GM23248 (cell line): ENCODE results near the gene DGKH.

Experiments used
- EZH2 ChIP-seq: fragments of 200-600 bp; sonication (generic); IDR thresholded peaks from 2 replicates; pipeline ENCODE4 v1.6.1; 2018; ENCODE audit warnings: antibody characterized with exemption, mild to moderate bottlenecking; ENCODE audit not compliant: insufficient read depth, poor library complexity, severe bottlenecking
- EZH2phosphoT487 ChIP-seq: fragments of 200-600 bp; sonication (generic); IDR thresholded peaks from 2 replicates; pipeline ENCODE4 v1.6.1; 2018; ENCODE audit warnings: antibody characterized with exemption, moderate library complexity, mild to moderate bottlenecking, low read depth; ENCODE audit not compliant: insufficient read depth

DNA sequence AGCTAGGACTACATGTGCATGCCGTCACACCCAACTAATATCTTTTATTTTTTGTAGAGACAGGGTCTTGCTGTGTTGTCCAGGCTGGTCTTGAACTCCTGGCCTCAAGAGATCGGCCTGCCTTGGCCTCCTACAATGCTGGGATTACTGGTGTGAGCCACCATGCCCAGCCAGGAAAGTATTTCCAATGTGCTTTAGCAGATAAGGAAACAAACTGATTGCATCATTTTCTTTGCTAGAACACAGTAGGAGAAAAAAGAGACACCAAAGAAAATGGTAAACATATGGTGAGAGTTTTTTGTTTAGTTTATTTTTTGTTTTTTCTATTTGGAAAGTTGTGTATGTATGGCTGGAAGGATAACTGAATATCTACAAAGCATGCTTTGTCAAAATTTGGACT lies 176.6 kb downstream of the DGKH start:
- TF ChIP-seq EZH2phosphoT487: no peak
- TF ChIP-seq EZH2: no peak
